ENCODE measurements around the gene POLR2J3. TPM values are rescaled to one million over a fixed set of nuclear protein-coding genes. Genes with fewer than 3 reads are reported as not detected.
"Not testable (repeated sequence)": the region's sequence is repeated elsewhere in the genome, so short reads cannot be mapped to it uniquely, and the experiment has no call there.

Gene POLR2J3
- total RNA-seq (10 to 100 TPM; 27.7 to 60.7 TPM), polyA plus RNA-seq (10 to 100 TPM in 1 of 2 donors, 1 to 10 TPM in 1; 2.8 to 62.1 TPM)

- H3K4me1 ChIP-seq (ENCODE audit: control insufficient read depth in 4 of 4, insufficient read depth in 4 of 4, low read length in 3 of 4); H3K36me3 ChIP-seq (ENCODE audit: control insufficient read depth in 4 of 4, insufficient read depth in 3 of 4, low read depth in 1 of 4, low read length in 3 of 4); H3K27me3 ChIP-seq (ENCODE audit: control insufficient read depth in 4 of 4, insufficient read depth in 4 of 4, low read length in 3 of 4); H3K9me3 ChIP-seq (ENCODE audit: control insufficient read depth in 4 of 4, low read length in 3 of 4): not testable (repeated sequence)
- Histone ChIP-seq H3K27ac (ENCODE audit: low read depth in 1 of 2, low read length in 2 of 2) (peak within 1 kb of the TSS in 1 of 2 donors; percentile 69), H3K4me3 (ENCODE audit: low read depth in 1 of 3, low read length in 3 of 3) (peak within 1 kb of the TSS; percentile 40 to 95 (median 77)), H3K9ac (ENCODE audit: low read depth in 1 of 2, low read length in 2 of 2) (peak within 1 kb of the TSS; percentile 75 to 93)
- DNase-seq (ENCODE audit: low spot score) = peak; percentile 100
- WGBS = 0% methylated on average over 51 of the region's 64 CpGs
- TF ChIP-seq RAD21 (IDR thresholded peaks at IDR 0.05) (peak in 1 of 2 donors; percentile 23), CTCF (IDR thresholded peaks at IDR 0.05; ENCODE audit: low read depth, low read length, missing input control) (peak; percentile 36), TAF1 (conservative IDR thresholded peaks at IDR 0.05) (peak; percentile 93), GABPA (IDR thresholded peaks at IDR 0.05 in 1 of 2, conservative IDR thresholded peaks at IDR 0.05 in 1 of 2) (peak in 1 of 2 donors; percentile 72)
Measured at GRCh38 chr7:102572261-102573239, at the start of gene POLR2J3. POLR2J3 (minus strand) TSS chr7:102572583; CDS start chr7:102572521, 62 bp downstream.

GRCh38 chr7:102618122-102618521, 45.7 kb upstream of the POLR2J3 start:
- H3K4me1 ChIP-seq (ENCODE audit: control insufficient read depth in 4 of 4, insufficient read depth in 4 of 4, low read length in 3 of 4); H3K4me3 ChIP-seq (ENCODE audit: low read depth in 1 of 3, low read length in 3 of 3); H3K9ac ChIP-seq (ENCODE audit: low read depth in 1 of 2, low read length in 2 of 2); H3K27ac ChIP-seq (ENCODE audit: low read depth in 1 of 2, low read length in 2 of 2); H3K27me3 ChIP-seq (ENCODE audit: control insufficient read depth in 4 of 4, insufficient read depth in 4 of 4, low read length in 3 of 4); H3K9me3 ChIP-seq (ENCODE audit: control insufficient read depth in 4 of 4, low read length in 3 of 4); H3K36me3 ChIP-seq (ENCODE audit: control insufficient read depth in 4 of 4, insufficient read depth in 3 of 4, low read depth in 1 of 4, low read length in 3 of 4): not testable (repeated sequence)
- DNase-seq (ENCODE audit: low spot score) = peak; percentile 29
- whole genome bisulfite sequencing = 82% methylated on average over 3 of the region's 8 CpGs

- peak; percentile 53 for DNase-seq (ENCODE audit: low spot score)
- H3K4me1 ChIP-seq (ENCODE audit: control insufficient read depth in 4 of 4, insufficient read depth in 4 of 4, low read length in 3 of 4); H3K4me3 ChIP-seq (ENCODE audit: low read depth in 1 of 3, low read length in 3 of 3); H3K36me3 ChIP-seq (ENCODE audit: control insufficient read depth in 4 of 4, insufficient read depth in 3 of 4, low read depth in 1 of 4, low read length in 3 of 4); H3K9ac ChIP-seq (ENCODE audit: low read depth in 1 of 2, low read length in 2 of 2); H3K9me3 ChIP-seq (ENCODE audit: control insufficient read depth in 4 of 4, low read length in 3 of 4); H3K27ac ChIP-seq (ENCODE audit: low read depth in 1 of 2, low read length in 2 of 2); H3K27me3 ChIP-seq (ENCODE audit: control insufficient read depth in 4 of 4, insufficient read depth in 4 of 4, low read length in 3 of 4): not testable (repeated sequence)
- 1% methylated on average over 23 of the region's 62 CpGs for WGBS
Measured at GRCh38 chr7:102616507-102617125, 44.2 kb upstream of the POLR2J3 start, which contains the start of gene RASA4. RASA4 (minus strand) TSS chr7:102616756; CDS start chr7:102616689, 67 bp downstream.

GRCh38 chr7:102615930-102616329, 43.5 kb upstream of the POLR2J3 start:
- no CpG with 5 or more reads among the region's 10 CpGs for WGBS
- H3K36me3 ChIP-seq (ENCODE audit: control insufficient read depth in 4 of 4, insufficient read depth in 3 of 4, low read depth in 1 of 4, low read length in 3 of 4); H3K4me1 ChIP-seq (ENCODE audit: control insufficient read depth in 4 of 4, insufficient read depth in 4 of 4, low read length in 3 of 4); H3K27me3 ChIP-seq (ENCODE audit: control insufficient read depth in 4 of 4, insufficient read depth in 4 of 4, low read length in 3 of 4); H3K9ac ChIP-seq (ENCODE audit: low read depth in 1 of 2, low read length in 2 of 2); H3K9me3 ChIP-seq (ENCODE audit: control insufficient read depth in 4 of 4, low read length in 3 of 4); H3K4me3 ChIP-seq (ENCODE audit: low read depth in 1 of 3, low read length in 3 of 3); DNase-seq (ENCODE audit: low spot score); H3K27ac ChIP-seq (ENCODE audit: low read depth in 1 of 2, low read length in 2 of 2): not testable (repeated sequence)

GRCh38 chr7:102614873-102615272, 42.5 kb upstream of the POLR2J3 start:
- not testable (repeated sequence) for H3K36me3 ChIP-seq (ENCODE audit: control insufficient read depth in 4 of 4, insufficient read depth in 3 of 4, low read depth in 1 of 4, low read length in 3 of 4); H3K27ac ChIP-seq (ENCODE audit: low read depth in 1 of 2, low read length in 2 of 2); H3K27me3 ChIP-seq (ENCODE audit: control insufficient read depth in 4 of 4, insufficient read depth in 4 of 4, low read length in 3 of 4); H3K9ac ChIP-seq (ENCODE audit: low read depth in 1 of 2, low read length in 2 of 2); DNase-seq (ENCODE audit: low spot score); H3K4me3 ChIP-seq (ENCODE audit: low read depth in 1 of 3, low read length in 3 of 3); H3K9me3 ChIP-seq (ENCODE audit: control insufficient read depth in 4 of 4, low read length in 3 of 4); H3K4me1 ChIP-seq (ENCODE audit: control insufficient read depth in 4 of 4, insufficient read depth in 4 of 4, low read length in 3 of 4)
- no CpG with 5 or more reads among the region's 3 CpGs for WGBS

- not testable (repeated sequence) for H3K4me3 ChIP-seq (ENCODE audit: low read depth in 1 of 3, low read length in 3 of 3); DNase-seq (ENCODE audit: low spot score); H3K9me3 ChIP-seq (ENCODE audit: control insufficient read depth in 4 of 4, low read length in 3 of 4); H3K36me3 ChIP-seq (ENCODE audit: control insufficient read depth in 4 of 4, insufficient read depth in 3 of 4, low read depth in 1 of 4, low read length in 3 of 4); H3K4me1 ChIP-seq (ENCODE audit: control insufficient read depth in 4 of 4, insufficient read depth in 4 of 4, low read length in 3 of 4); H3K27ac ChIP-seq (ENCODE audit: low read depth in 1 of 2, low read length in 2 of 2); H3K27me3 ChIP-seq (ENCODE audit: control insufficient read depth in 4 of 4, insufficient read depth in 4 of 4, low read length in 3 of 4); H3K9ac ChIP-seq (ENCODE audit: low read depth in 1 of 2, low read length in 2 of 2)
- WGBS = no CpG with 5 or more reads among the region's 4 CpGs
Measured at GRCh38 chr7:102614346-102614697, 41.9 kb upstream of the POLR2J3 start.

Data from liver (tissue), 9 donors.